Neural progenitor cell (in vitro differentiated cells): ENCODE data around the gene NUDT3.

Experiments
- CTCF ChIP-seq: fragments of 200-600 bp; sonication (generic); IDR thresholded peaks from 2 replicates; pipeline ENCODE4 v1.5.1; 2017; ENCODE audit warnings: antibody characterized with exemption, mild to moderate bottlenecking
- EZH2 ChIP-seq: fragments of 200-600 bp; sonication (generic); IDR thresholded peaks from 2 replicates; pipeline ENCODE4 v1.6.1; 2017; ENCODE audit warnings: antibody characterized with exemption, mild to moderate bottlenecking, moderate library complexity
- EZH2phosphoT487 ChIP-seq: fragments of 200-600 bp; sonication (generic); IDR thresholded peaks from 2 replicates; pipeline ENCODE4 v1.6.1; 2017; ENCODE audit warnings: antibody characterized with exemption

GRCh38 chr6:34338811-34339210, 53.7 kb downstream of the NUDT3 start:
- no peak for TF ChIP-seq CTCF
- TF ChIP-seq EZH2, result no peak
- no peak for TF ChIP-seq EZH2phosphoT487
